ENCODE measurements around the gene LRRC38. TPM values are rescaled to one million over a fixed set of nuclear protein-coding genes. Genes with fewer than 3 reads are reported as not detected.

The LRRC38 gene
- total RNA-seq (ENCODE audit: low replicate concordance) = 0.12 and 0.38 TPM in 2 replicates

GRCh38 chr1:13513895-13514546 is at the start of gene LRRC38:
TSS of gene LRRC38 (minus strand) at chr1:13514003. CDS start at chr1:13513593, 410 bp downstream.

Other genes with a start within 250 kb of the LRRC38 start
- gene PRAMEF8, start 228.9 kb downstream of the LRRC38 start, total RNA-seq (ENCODE audit: low replicate concordance) = not detected in 2 replicates
- gene PRAMEF33, start 210.5 kb downstream of the LRRC38 start, total RNA-seq (ENCODE audit: low replicate concordance) = not detected in 2 replicates
- not detected in 2 replicates for gene PRAMEF15, start 198.4 kb downstream of the LRRC38 start, total RNA-seq (ENCODE audit: low replicate concordance)
- gene PRAMEF14, start 166.9 kb downstream of the LRRC38 start, total RNA-seq (ENCODE audit: low replicate concordance) = not detected in 2 replicates
- gene PRAMEF19, start 142.1 kb downstream of the LRRC38 start, total RNA-seq (ENCODE audit: low replicate concordance) = not detected in 2 replicates
- not detected in 2 replicates for gene PRAMEF17, start 124.4 kb downstream of the LRRC38 start, total RNA-seq (ENCODE audit: low replicate concordance)
- not detected in 2 replicates for gene PRAMEF20, start 103.6 kb downstream of the LRRC38 start, total RNA-seq (ENCODE audit: low replicate concordance)
- 0.23 and 51.0 TPM in 2 replicates for gene PDPN, start 69.8 kb upstream of the LRRC38 start, total RNA-seq (ENCODE audit: low replicate concordance)
- 3.4 and 5.3 TPM in 2 replicates for gene PRDM2, start 186.2 kb upstream of the LRRC38 start, total RNA-seq (ENCODE audit: low replicate concordance)